HL-60 (cell line): ENCODE measurements around the gene CHMP1A.

Experiments
- GABPA ChIP-seq: IDR thresholded peaks from 2 replicates; pipeline ENCODE4 v1.6.1; 2012; ENCODE audit warnings: low read depth
- POLR2AphosphoS5 ChIP-seq: IDR thresholded peaks from 2 replicates; pipeline ENCODE4 v1.6.1; 2012; ENCODE audit warnings: low read depth
- TF ChIP-seq, protein P1 (sequence below): IDR thresholded peaks from one replicate; pipeline ENCODE4 v1.5.1; 2011; ENCODE audit warnings: low read length, control low read depth, inconsistent platforms; ENCODE audit not compliant: insufficient read depth
- TF ChIP-seq, protein P2 (sequence below): IDR thresholded peaks from 2 replicates; pipeline ENCODE4 v1.6.1; 2012; ENCODE audit warnings: low read depth; ENCODE audit not compliant: insufficient replicate concordance

DNA sequence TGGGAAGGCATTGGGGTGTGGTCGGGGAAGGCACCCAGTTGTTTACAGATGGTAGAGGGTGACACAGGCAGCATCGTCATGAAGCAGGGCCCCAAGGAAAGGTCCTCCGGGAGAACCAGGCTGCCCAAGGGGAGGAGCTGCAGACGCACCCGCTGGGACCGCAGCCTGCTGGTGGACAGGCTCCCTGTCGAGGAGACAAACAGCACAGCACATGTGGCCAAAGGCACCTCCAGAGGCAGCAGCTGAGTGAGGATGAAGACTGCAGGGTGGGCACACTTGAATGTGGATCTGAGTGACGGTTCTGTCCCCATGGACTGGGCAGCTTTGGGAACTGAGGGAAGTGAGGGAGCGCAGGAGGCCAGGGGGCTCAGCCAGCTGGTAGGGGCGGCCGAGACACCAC is 12.4 kb downstream of the CHMP1A start:
- TF ChIP-seq, protein P1, sequence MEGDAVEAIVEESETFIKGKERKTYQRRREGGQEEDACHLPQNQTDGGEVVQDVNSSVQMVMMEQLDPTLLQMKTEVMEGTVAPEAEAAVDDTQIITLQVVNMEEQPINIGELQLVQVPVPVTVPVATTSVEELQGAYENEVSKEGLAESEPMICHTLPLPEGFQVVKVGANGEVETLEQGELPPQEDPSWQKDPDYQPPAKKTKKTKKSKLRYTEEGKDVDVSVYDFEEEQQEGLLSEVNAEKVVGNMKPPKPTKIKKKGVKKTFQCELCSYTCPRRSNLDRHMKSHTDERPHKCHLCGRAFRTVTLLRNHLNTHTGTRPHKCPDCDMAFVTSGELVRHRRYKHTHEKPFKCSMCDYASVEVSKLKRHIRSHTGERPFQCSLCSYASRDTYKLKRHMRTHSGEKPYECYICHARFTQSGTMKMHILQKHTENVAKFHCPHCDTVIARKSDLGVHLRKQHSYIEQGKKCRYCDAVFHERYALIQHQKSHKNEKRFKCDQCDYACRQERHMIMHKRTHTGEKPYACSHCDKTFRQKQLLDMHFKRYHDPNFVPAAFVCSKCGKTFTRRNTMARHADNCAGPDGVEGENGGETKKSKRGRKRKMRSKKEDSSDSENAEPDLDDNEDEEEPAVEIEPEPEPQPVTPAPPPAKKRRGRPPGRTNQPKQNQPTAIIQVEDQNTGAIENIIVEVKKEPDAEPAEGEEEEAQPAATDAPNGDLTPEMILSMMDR, result no peak
- TF ChIP-seq, protein P2, sequence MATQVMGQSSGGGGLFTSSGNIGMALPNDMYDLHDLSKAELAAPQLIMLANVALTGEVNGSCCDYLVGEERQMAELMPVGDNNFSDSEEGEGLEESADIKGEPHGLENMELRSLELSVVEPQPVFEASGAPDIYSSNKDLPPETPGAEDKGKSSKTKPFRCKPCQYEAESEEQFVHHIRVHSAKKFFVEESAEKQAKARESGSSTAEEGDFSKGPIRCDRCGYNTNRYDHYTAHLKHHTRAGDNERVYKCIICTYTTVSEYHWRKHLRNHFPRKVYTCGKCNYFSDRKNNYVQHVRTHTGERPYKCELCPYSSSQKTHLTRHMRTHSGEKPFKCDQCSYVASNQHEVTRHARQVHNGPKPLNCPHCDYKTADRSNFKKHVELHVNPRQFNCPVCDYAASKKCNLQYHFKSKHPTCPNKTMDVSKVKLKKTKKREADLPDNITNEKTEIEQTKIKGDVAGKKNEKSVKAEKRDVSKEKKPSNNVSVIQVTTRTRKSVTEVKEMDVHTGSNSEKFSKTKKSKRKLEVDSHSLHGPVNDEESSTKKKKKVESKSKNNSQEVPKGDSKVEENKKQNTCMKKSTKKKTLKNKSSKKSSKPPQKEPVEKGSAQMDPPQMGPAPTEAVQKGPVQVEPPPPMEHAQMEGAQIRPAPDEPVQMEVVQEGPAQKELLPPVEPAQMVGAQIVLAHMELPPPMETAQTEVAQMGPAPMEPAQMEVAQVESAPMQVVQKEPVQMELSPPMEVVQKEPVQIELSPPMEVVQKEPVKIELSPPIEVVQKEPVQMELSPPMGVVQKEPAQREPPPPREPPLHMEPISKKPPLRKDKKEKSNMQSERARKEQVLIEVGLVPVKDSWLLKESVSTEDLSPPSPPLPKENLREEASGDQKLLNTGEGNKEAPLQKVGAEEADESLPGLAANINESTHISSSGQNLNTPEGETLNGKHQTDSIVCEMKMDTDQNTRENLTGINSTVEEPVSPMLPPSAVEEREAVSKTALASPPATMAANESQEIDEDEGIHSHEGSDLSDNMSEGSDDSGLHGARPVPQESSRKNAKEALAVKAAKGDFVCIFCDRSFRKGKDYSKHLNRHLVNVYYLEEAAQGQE, result no peak
- no peak for TF ChIP-seq POLR2AphosphoS5
- TF ChIP-seq GABPA, result no peak
